HG03442 (cell line): Measurements from ENCODE around the gene SMAGP.
A peak's percentile ranks its signal among the peaks of the same experiment; 100 is the strongest.
"Not testable (repeated sequence)": the region's sequence is repeated elsewhere in the genome, so short reads cannot be mapped to it uniquely, and the experiment has no call there.

Experiments used
- ATAC-seq: cut with Tn5 transposase; IDR thresholded peaks from one replicate; pipeline ENCODE4 v1.9.1; 2021; ENCODE audit warnings: mild to moderate bottlenecking, moderate library complexity; ENCODE audit not compliant: unreplicated experiment

Gene SMAGP

DNA sequence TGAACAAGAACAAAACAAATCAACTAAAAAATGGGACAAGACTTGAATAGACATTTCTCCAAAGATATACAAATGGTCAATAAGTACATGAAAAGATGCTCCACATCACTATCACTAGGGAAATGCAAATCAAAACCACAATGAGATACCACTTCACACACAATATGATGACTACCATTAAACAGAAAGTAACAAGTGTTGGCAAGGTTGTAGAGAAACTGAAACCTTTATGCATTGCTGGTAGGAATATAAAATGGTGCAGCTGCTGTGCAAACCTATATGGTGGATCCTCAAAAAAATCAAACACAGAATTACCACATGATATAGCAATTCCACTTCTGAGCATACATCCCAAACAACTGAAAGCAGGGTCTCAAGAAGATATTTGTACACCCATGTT, 5.2 kb downstream of the SMAGP start:
- no peak for ATAC-seq

DNA sequence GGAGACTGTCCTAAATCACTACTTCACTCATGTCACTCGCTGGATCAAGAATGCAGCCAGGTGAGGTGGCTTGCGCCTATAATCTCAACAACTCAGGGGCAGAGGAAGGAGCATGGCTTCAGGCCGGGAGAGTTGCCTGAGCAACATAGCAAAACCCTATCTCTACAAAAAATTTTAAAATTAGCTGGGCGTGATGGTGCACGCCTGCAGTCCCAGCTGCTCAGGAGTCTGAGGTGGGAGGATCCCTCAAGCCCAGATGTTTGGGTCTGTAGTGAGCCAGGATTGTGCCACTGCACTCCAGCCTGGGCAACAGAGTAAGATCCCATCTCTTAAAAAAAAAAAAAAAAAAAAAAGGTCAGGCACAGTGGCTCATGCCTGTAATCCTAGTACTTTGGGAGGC, 5.9 kb downstream of the SMAGP start:
- ATAC-seq = no peak

GRCh38 chr12:51263341-51263740, 6.9 kb downstream of the SMAGP start:
- ATAC-seq = no peak

- ATAC-seq = no peak
Observed at GRCh38 chr12:51262758-51263177, 7.4 kb downstream of the SMAGP start.

DNA sequence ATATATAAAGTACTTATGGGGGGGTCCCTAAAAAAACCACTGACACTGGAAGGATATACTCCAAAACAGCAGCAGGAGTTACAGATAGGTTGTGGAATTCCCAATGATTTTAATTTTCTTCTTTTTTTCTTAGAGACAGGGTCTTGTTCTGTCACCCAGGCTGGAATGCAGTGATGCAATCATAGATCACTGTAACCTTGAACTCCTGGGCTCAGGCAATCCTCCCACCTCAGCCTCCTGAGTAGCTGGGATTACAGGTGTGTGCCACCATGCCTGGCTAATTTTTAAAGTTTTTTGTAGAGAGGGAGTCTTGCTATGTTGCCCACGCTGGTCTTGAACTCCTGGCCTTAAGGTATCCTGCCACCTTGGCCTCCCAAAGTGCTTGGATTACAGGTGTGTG, 10.6 kb downstream of the SMAGP start:
- ATAC-seq = not testable (repeated sequence)

DNA sequence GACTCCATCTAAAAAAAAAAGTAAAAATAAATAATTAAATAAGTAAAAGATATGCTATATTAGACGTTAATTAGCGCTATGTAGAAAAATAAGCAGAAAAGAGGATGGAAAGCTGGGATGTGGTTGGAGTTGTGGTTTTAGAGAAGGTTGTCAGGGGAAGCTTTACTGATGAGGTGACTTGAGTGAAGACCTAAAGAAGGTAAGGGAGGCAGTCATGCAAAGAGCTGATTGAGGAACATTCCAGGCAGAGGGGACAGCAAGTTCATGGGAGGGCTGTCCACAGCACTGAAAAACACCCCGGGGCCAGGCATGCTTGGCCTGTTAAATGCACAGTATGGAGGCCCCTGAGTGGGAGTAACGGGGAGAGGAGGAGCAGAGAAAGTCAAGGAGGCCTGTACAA, 15.7 kb downstream of the SMAGP start:
- ATAC-seq = no peak

GRCh38 chr12:51253276-51253675, 16.9 kb downstream of the SMAGP start:
- no peak for ATAC-seq

- ATAC-seq = no peak
Observed at GRCh38 chr12:51247523-51248206, 22.6 kb downstream of the SMAGP start.

DNA sequence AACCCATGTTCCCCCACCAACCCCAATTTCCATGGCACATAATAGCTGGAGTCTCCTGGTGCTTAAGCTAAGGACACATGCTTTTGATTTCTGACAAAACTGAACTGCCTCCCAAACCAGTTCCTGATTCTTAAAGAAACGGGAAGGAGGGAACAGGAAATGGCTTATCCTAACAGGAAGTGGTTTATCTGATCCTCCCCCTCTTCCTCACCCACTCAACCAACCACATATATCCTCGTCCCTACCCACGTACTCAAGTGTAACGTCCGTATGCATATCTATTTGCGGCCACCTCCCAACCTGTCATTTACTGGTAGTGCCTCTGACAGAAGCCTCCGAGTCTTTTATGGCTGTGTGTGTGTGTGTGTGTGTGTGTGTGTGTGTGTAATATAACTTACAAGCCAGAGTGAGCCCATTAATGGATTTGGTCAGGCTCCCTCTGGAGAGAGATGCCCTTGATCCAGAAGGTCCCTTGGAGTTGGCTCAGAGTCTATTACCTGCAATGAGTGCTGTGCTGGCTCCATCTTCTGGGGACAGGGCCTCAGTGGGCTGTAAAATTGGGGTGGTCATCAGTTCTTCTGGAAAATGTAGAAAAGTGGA, 23.9 kb downstream of the SMAGP start:
- ATAC-seq = no peak

GRCh38 chr12:51245476-51246253, 24.6 kb downstream of the SMAGP start:
- no peak for ATAC-seq

DNA sequence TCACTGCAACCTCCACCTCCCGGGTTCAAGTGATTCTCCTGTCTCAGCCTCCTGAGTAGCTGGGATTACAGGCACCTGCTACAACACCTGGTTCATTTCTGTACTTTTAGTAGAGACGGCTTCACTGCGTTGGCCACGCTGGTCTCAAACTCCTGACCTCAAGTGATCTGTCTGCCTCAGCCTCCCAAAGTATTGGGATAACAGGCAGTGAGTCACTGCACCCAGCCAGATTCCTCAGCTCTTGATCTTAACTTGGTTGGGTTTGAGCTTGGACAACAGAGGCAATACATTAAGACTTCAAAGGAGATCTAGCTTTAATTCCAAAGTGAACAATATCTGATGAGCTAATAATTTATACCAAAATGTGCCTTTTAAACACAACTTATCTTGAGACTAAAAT, 25.9 kb downstream of the SMAGP start:
- ATAC-seq = no peak

DNA sequence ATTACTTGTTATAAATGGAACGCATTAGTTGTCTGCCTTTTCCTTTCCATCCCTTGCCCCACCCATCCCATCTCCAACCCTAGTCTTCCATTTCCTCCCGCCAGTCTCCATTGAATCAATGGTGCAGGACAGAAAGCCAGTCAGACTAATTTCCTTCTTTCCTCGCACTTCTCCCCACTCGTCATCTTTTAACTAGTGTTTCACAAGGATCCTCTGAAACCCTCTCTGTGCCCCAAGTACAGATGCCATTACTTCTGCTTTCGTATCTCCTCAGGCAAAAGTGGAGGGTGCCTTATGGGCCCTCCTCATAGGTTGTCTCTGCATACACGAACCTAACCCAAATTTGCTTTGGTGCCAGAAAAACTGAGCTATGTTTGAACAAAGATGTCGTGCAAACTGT, 27.3 kb downstream of the SMAGP start:
- no peak for ATAC-seq

DNA sequence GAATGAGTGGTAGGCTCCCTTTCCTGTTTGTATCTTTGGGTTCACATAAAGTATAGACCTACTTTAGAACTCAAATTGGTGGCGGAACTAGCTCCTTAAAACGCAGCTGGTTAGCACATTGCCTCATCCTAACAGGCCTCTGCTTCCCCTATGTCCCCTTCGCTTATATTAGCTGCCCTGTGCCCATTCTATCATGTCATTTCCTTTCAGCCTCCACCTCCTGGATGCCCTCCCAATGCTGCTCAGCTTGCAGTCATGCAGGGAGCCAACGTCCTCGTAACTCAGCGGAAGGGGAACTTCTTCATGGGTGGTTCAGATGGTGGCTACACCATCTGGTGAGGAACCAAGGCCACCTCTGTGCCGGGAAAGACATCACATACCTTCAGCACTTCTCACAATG, 28.1 kb downstream of the SMAGP start:
- no peak for ATAC-seq

- no peak for ATAC-seq
Observed at GRCh38 chr12:51240971-51241370, 29.2 kb downstream of the SMAGP start.

GRCh38 chr12:51238510-51239334, 31.5 kb downstream of the SMAGP start, which contains the start of gene DAZAP2:
Gene DAZAP2, plus strand, starts transcription at chr12:51238826. Its CDS starts 82 bp downstream, at chr12:51238908.
- ATAC-seq = peak; percentile 86

GRCh38 chr12:51238037-51238509, 32.1 kb downstream of the SMAGP start:
- ATAC-seq = peak; percentile 8

GRCh38 chr12:51234530-51234929, 35.7 kb downstream of the SMAGP start:
- ATAC-seq = no peak

DNA sequence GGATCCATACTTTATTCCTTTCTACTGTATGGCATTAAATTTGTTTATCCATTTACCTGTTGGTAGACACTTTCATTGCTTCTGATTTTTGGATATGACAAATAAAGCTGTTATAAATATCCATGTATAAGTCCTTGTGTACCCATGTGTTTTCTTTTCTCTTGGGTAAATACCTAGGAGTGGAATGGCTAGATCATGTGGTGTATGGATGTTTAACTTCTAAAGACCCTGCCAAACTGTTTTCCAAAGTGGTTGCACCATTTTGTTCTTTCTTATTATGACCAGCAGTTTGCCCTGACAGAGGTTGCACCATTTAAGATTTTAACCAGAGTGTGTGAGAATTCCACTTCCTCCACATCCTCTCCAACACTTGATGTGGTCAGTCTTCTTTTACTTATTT, 37.6 kb downstream of the SMAGP start:
- no peak for ATAC-seq

GRCh38 chr12:51229116-51229809, 41.0 kb downstream of the SMAGP start:
- ATAC-seq = no peak

DNA sequence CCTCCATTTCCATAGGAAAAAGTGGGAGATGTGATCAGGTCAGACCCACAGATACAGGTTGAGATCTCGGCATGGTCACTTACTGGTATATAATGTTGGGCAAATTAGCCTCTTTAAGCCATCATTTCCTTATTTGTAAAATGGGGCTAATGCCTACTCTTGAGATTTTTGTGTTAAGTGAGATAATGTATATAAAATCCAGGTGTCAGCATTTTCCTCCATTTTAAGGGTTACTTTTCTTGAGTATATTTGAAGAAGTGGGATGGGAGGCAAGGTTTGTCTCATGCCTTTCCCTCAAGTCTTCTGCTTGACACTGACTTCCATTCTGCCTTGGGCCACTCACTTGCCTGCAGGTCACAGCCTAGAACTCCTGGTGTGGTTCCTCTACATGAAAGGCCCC, 42.3 kb downstream of the SMAGP start:
- ATAC-seq = no peak
